GM03348 (cell line): Measurements from ENCODE around the gene GREM1.

Source experiments
- DNase-seq: peaks from one replicate; pipeline ENCODE4 v3.0.0; 2012; ENCODE audit warnings: low spot score

GREM1 gene

DNA sequence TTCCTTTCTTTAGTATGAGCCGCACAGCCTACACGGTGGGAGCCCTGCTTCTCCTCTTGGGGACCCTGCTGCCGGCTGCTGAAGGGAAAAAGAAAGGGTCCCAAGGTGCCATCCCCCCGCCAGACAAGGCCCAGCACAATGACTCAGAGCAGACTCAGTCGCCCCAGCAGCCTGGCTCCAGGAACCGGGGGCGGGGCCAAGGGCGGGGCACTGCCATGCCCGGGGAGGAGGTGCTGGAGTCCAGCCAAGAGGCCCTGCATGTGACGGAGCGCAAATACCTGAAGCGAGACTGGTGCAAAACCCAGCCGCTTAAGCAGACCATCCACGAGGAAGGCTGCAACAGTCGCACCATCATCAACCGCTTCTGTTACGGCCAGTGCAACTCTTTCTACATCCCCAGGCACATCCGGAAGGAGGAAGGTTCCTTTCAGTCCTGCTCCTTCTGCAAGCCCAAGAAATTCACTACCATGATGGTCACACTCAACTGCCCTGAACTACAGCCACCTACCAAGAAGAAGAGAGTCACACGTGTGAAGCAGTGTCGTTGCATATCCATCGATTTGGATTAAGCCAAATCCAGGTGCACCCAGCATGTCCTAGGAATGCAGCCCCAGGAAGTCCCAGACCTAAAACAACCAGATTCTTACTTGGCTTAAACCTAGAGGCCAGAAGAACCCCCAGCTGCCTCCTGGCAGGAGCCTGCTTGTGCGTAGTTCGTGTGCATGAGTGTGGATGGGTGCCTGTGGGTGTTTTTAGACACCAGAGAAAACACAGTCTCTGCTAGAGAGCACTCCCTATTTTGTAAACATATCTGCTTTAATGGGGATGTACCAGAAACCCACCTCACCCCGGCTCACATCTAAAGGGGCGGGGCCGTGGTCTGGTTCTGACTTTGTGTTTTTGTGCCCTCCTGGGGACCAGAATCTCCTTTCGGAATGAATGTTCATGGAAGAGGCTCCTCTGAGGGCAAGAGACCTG, 13.2 kb downstream of the GREM1 start:
- peak; percentile 55 for DNase-seq

DNA sequence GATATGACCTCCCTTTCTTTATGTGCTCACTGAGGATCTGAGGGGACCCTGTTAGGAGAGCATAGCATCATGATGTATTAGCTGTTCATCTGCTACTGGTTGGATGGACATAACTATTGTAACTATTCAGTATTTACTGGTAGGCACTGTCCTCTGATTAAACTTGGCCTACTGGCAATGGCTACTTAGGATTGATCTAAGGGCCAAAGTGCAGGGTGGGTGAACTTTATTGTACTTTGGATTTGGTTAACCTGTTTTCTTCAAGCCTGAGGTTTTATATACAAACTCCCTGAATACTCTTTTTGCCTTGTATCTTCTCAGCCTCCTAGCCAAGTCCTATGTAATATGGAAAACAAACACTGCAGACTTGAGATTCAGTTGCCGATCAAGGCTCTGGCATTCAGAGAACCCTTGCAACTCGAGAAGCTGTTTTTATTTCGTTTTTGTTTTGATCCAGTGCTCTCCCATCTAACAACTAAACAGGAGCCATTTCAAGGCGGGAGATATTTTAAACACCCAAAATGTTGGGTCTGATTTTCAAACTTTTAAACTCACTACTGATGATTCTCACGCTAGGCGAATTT, 14.9 kb downstream of the GREM1 start:
- no peak for DNase-seq

DNA sequence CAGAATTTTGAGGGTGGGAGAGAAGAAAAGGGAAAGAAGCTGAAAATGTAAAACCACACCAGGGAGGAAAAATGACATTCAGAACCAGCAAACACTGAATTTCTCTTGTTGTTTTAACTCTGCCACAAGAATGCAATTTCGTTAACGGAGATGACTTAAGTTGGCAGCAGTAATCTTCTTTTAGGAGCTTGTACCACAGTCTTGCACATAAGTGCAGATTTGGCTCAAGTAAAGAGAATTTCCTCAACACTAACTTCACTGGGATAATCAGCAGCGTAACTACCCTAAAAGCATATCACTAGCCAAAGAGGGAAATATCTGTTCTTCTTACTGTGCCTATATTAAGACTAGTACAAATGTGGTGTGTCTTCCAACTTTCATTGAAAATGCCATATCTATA, 15.5 kb downstream of the GREM1 start:
- no peak for DNase-seq

DNA sequence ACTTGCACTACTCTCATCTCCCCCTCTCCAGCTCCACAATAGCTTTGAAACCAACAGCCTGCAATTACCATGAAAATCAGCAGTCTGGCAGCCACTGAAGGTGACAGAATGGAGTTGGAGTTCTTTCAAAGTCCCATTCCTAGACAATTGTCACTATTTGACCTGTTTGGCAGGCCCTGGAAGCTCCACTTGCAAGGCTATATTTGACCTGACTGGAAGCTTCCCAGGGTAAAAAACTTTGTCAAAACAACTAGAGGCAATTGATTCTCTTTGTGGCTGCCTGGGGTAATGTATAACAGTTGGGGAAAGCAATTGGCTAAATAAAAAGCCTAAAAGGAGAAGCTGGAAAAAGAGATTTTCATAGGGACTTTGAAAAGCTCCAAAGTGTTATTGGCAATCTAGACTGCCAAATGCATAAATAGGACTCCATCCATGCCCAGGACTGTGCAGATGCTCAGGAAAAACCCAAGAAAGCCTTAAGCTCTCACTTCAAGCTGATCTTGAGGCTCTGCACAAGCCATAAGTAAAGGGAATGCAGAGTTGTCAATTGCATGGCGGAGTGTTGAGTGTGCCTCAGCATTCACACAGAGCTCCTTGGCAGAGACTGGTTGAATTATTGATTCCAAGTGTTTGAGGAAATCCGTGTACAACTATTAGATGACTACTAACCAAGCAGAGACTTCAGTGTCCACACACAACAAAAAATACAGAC, 18.3 kb downstream of the GREM1 start:
- no peak for DNase-seq

DNA sequence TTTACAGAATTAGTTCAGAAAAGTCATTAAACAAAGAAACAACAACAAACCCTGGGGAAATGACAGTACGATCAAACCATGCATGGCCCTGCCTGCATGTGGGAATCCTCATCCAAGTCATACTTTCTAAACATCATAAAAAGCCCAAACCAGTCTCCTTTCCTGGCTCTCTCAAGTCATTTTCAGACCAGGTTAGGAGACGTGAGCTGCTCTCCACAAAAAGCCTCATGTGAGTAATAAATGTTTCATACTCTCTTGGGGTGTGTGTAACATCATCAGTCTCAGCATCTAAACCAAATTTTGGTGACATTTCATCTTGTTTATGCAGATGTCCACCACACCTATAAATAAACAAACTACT, 18.9 kb downstream of the GREM1 start:
- no peak for DNase-seq

DNA sequence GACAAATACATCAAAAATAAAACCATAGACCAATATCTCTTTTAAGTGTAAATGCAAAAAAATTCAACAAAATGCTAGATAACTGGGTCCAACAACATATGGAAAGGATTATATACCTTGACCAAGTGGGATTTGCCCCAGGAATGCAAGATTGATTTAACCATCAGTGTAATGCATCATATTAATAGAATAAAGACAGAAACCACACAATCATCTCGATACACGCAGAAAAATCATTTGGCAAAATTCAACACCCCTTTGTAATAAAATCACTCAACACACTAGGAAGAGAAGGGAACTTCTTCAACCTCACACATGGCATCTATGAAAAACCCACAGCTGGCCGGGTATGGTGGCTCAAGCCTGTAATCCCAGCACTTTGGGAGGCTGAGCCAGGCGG, 19.5 kb downstream of the GREM1 start:
- DNase-seq = no peak

DNA sequence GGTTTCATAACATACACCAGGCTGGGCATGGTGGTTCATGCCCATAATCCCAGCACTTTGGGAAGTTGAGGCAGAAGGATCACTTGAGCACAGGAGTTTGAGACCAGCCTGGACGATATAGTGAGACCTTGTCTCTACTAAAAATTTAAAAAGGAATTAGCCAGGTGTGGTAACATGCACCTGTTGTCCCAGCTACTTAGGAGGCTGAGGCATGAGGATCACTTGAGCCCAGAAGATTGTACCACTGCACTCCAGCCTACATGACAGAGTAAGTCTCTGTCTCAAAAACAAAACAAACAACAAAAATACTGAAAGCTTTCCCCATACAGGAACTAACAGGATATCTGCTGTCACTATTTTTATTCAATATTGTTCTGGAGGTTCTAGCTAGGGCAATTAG, 20.9 kb downstream of the GREM1 start:
- no peak for DNase-seq

DNA sequence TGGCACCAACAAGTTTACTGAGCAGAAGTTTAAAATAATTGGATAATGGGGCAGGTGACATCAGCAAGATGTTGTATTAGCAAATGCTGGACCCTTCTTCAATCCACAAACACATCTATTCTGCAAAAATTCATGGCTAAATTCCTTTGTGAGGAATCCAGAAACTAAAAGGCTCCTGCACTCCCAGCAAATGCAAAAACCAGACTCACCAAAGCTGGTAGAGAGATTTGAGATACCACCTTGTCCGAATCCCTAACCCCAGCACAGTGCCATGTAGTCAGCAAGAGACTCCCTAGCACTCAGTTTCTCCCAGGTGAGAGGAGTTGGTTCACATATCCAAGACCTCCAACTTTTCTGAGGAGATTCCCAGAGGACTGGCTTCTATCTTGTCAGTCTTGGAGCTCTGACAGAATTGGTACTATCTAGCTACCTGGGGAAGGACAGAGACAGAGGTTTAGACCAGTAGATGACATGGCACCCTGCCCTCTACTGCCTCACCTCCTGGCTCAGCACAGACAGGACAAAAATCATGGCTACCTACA, 21.8 kb downstream of the GREM1 start:
- DNase-seq = no peak

DNA sequence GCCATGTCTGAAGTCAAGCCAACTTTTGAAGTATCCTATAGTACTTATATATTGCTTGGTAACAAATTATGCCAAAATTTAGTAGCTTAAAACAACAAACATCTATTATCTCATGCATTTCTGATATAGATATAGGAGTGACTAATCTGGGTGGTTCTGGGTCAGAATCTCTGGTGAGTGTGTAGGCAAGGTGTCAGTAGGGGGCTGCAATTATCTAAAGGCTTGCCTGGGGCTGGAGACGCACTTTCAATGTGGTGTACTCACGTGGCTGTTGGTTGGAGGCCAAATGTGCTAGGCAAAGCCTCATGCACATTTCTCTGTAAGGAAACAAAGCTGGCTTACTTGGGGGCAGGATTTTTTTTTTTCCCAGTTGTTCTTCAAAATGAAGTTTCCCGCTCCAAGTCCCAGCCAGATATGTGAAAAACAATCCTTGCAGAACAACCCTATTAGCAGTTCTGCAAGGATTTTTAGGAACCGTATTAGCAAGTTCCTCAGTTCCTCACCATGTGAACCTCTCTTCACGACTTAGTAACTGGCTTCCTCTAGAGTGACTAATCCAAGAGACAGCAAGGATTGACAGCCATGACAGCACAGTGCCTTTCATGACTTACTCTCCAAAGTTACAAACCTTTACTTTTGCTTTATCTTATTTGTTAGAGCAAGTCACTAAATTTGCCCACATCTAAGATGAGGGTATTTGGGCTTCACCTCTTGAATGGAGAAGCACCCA, 25.8 kb downstream of the GREM1 start:
- DNase-seq = no peak

DNA sequence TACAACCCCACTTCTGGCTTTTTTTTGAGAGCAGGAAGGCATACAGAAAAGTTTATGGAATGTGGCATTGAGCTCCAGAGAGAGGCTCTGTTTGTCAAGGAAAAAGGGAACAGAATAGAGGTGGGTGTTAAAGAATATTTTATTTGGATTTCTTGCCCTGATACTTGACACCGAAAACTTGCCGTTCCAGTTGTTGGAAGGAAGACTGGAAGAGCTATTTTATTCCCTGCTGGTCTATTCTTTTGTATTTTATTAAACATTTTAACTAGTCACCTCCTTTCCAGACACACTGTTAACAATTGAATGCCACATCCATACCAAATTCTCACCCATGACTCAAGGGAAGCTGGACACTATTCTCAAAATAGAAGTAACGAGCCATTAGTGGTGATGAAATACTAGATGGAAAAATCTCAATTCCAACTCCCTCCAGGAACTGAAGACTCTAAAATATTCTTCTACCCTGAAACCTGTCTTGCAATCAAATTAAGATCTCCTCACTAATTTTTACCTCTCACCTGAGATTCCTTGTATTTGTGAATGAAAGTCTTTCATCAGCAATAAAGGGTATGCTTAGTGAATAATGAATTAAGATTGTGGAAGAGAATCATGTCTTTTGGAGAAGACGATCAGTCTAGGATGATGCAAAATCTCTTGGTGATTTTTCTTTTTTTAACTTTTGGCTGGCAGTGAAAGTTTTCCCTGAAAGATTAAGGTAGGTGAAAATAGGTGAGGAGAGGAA, 28.5 kb downstream of the GREM1 start:
- DNase-seq = peak; percentile 30

DNA sequence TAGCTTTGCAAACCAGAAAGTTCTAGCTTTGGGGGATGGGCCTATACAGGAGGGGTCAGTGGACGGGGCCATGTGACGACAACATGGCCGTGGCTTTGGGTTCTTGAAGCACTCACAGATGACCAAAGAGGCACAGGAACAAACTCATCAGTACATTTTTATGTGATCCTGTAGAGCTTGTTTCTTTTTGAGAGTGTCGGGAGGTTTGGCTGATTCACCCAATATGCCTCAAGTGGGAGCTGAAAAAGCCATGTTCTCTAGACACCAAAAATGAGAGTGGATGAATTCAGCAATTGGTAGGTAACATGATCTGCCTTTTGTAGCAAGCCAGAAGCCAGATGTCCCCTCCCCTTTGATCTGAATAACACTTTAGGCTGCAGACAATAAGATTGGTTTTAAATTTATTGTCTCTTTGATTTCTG, 30.1 kb downstream of the GREM1 start:
- peak; percentile 40 for DNase-seq

DNA sequence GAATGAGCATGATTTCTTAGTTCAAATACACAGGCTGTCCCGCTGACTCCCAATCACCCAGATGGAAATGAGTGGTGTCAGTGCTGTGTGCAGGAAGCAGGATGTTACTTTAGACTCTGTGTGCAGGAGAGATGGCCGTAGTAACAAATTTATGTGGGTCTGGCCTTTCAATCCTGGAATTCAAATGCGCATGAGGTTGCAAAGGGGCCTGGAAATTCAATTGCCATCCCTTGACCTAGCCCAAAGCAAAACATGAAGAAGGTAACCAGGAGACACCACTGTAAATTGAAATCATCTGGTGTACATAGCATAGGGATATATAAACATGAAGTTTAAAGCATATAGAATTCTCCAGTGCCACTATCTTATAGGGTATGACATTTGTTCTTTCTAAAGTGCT, 33.2 kb downstream of the GREM1 start:
- no peak for DNase-seq

DNA sequence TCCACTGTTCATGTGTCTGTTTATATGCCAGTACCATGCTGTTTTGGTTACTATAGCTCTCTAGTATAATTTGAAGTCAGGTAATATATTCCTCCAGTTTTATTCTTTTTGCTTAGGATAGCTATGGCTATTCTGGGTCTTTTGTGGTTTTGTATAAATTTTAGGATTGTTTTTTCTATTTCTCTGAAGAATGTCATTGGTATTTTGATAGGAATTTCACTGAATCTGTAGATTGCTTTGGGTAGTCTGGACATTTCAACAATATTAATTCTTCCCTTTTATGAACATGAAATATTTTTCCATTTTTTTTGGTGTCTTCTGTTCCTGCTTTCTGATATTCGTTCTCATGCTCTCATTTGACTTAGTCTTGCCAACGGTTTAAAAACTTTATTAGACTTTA, 39.6 kb downstream of the GREM1 start:
- DNase-seq = no peak

DNA sequence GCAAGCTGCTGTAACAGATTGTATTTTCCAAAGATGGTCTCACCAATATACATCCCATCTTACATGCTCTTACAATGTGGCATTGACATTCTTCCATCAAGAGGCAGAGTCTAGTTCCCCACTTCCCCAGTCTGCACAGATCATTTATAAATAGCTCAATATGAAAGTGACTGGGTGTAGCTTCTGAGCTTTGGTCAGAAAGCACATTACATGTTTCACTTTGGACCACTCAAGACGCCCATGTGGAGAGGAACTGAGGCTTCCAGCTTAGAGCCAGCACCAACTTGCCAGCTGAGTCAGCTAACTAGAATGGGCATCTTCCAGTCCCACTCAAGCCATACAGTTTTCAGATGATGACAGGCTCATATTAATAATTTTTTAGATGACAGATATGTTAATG, 45.5 kb downstream of the GREM1 start:
- DNase-seq = no peak

DNA sequence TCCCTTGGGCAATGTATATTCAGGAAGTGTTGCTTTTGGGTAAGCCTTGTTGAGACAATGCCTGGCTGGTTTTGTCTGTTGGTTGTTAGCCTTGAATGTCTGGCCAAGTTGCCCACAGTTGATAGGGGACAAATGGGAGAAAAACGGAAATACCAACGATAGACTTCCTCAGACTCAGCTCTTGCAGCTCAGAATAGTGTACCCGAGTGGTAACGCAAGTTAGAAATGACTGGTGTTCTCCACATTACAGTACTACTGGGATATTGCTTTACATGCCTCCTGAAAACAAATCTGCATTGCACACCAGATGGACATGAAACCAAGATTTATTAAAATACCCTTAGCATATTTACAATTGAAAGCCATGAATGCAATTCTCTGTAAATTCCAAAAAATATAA, 47.4 kb downstream of the GREM1 start:
- no peak for DNase-seq

DNA sequence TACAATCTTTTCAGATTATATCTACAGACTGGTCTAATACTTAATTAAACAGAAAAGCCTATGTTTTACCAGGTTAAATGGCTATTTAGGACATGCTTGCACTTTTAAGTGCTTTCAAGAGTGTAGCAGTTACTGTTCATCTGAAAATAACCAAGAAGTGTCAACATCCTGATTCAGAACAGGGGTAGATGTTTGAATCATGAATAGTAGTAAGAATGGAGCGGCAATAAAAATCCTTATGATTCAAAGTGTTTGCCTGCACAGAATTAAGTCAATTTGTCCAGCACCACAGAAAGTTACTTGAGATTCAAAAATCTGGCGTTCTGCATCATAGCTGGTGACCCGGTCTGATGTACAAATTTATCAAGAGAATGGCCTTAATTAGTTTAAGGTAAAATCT, 48.3 kb downstream of the GREM1 start:
- no peak for DNase-seq

DNA sequence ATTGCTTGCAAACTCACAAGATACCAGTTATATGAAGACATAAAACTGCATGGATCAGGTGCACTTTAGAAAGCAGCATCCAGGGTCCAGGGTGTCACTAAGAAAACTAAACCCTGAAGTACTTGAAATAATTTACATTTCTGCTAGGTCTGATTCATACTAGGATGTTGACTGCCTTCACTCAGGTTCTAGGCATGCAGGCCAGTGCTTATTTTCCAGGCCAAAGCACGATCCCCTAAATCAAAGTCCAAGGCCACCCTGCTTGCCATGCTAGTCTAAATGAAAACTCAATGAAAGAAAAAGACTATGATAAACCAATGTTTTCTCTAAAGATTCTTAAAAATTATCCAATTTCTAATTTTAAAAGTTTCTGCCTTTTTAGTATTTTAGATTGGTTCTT, 49.4 kb downstream of the GREM1 start:
- no peak for DNase-seq

DNA sequence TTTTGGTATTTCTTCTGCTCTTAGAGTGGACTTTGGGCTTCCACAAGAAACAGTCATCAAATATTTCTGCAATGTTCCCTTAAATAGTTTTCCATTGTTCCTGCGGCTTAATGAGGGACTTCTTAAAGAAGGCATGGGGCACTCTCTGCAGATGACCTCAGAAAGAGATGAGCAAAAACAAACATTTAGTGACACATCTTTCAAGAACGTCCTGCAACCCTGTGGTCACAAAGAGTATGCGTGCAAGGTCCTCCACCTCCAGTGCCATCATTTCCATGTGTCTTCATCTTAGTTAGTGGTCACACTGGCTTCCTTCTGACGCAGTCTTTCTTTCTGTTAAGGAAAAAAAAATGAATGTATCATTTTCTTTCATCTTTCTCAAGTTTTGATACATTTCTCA, 56.2 kb downstream of the GREM1 start:
- DNase-seq = peak; percentile 76

DNA sequence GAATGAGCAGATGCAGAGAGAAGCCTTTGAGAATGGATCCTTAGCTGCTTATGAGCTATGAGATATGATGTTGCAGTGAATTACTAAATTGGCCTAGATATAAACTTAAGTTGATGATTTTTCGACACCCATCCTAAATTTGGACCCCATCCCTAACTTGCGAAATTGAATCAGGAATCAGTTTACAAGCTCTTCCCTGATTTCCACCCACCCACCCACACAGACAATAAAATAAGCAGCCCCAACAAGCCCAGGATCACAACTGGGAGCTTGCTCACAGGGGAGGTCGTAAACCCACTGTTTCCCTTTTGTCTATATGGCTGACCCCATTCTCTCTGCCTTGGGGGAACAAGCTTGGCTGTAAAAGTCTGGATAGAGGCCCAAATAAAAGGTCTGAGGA, 57.3 kb downstream of the GREM1 start:
- DNase-seq = no peak

DNA sequence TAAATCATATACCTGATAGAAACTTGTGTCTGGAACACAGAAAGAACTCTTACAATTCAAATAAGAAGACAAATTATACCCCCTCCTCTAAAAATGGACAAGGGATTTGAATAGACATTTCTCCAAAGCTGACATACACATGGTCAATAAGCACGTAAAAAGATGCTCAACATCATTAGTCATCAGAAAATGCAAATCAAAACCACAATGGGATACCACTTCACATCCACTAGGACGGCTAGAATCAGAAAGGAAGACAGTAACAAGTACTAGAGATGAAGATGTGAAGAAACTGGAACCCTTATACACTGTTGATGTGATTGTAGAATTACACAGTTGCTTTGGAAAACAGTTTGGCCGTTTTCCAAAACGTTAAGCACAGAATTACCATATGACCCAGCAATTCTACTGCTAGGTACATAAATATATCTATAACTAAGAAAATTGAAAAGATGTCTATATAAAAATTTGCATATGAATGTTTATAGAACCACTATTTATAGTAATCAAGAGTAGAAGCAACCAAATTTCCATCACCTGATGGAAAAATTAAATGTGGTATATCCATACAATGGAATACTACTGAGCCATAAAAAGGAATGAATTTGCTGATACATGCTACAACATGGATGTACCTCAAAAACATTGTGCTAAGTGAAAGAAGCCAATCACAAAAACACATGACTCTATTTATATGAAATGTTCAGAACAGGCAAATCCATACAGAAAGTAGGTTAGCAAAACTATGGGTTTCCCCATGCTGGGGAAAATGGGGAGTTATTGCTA, 60.8 kb downstream of the GREM1 start:
- DNase-seq = no peak

DNA sequence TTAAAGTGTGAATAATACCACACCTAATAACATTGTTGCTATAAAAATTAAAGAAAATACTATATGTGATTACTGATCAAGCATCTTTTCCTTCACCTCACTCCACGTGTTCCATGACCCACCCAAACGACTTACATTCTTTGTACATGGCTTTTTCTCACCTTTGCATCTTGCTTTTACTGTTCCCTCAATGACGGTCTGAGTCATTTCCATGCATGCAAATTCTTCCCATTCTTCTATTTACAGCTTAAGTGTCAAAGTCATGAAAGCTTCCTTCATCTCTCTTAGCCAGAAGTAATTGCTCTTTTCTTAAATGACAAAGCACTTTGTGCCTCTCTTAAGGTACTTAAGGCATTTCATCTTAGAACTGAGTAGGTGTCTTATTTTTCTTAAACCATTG, 64.0 kb downstream of the GREM1 start:
- DNase-seq = no peak
